Activated B cell treated with CpG ODN at 0.5 μM for 24 hours (primary cell): ENCODE results near the gene RASGEF1C. TPM values are rescaled to one million over a fixed set of nuclear protein-coding genes. Genes with fewer than 3 reads are reported as not detected.
"Not testable (repeated sequence)": the region's sequence is repeated elsewhere in the genome, so short reads cannot be mapped to it uniquely, and the experiment has no call there.

ENCODE experiments used
- ATAC-seq: fragments of 200-7000 bp; cut with Tn5 transposase; one replicate; pipeline ENCODE4 v1.10.0; 2021; ENCODE audit warnings: low read depth, mild to moderate bottlenecking, moderate library complexity
- CTCF ChIA-PET: fragments of 350-600 bp; sonication (Branson Sonifier 250); formaldehyde crosslinking; loops from one replicate; lab custom pipeline; 2021; ENCODE audit warnings: antibody characterized with exemption; lab: Charles Lee
- POLR2A ChIA-PET: fragments of 350-600 bp; sonication (Branson Sonifier 250); formaldehyde crosslinking; loops from one replicate; lab custom pipeline; 2021; ENCODE audit warnings: antibody characterized with exemption; lab: Charles Lee
- DNase-seq: peaks from one replicate; pipeline ENCODE4 v3.0.0; 2022
- H3K27ac Mint-ChIP-seq: one replicate; pipeline ENCODE4 v1.8.0; 2020; ENCODE audit warnings: mixed read lengths
- H3K27me3 Mint-ChIP-seq: one replicate; pipeline ENCODE4 v1.8.0; 2021; ENCODE audit warnings: mixed read lengths
- H3K36me3 Mint-ChIP-seq: one replicate; pipeline ENCODE4 v1.8.0; 2021; ENCODE audit warnings: low read depth, mixed read lengths
- H3K4me1 Mint-ChIP-seq: one replicate; pipeline ENCODE4 v1.8.0; 2021; ENCODE audit warnings: mixed read lengths
- H3K4me3 Mint-ChIP-seq: one replicate; pipeline ENCODE4 v1.8.0; 2020; ENCODE audit warnings: mild to moderate bottlenecking, mixed read lengths
- H3K9me3 Mint-ChIP-seq: one replicate; pipeline ENCODE4 v1.8.0; 2020; ENCODE audit warnings: mixed read lengths
- CTCF ChIP-seq: fragments of 200-600 bp; IDR thresholded peaks from one replicate; pipeline ENCODE4 v1.8.0; 2022; ENCODE audit warnings: antibody characterized with exemption, mild to moderate bottlenecking
- intact Hi-C: fragments of 100-400 bp; cut with micrococcal nuclease; formaldehyde crosslinking; loops from one replicate; pipeline ENCODE4 v1.15.1; 2024
- total RNA-seq: library from RNA; stranded (reverse); gene quantifications from 2 replicates; pipeline ENCODE4 v1.2.3, GENCODE V29; 2022

Gene RASGEF1C
- total RNA-seq, 1 donor from 2014 or later, result not detected

- intact Hi-C loops, result no loop called here
- Mint-ChIP-seq H3K27ac (no peak overlapping the region), H3K36me3 (no peaks in the 10 kb centered on the region), H3K4me1 (no peaks in the 10 kb centered on the region), H3K9me3 (no peaks in the 10 kb centered on the region), H3K4me3 (no peak overlapping the region), H3K27me3 (peaks cover 2% of the 10 kb centered on the region)
- ChIA-PET CTCF (no interaction called here), POLR2A (no interaction called here)
- no peak for TF ChIP-seq CTCF
- peak; percentile 27 for DNase-seq
- ATAC-seq, result peak; percentile 31
These were observed 82.0 kb downstream of the RASGEF1C start for GRCh38 chr5:180126716-180127681.

GRCh38 chr5:180126156-180126555 lies 82.9 kb downstream of the RASGEF1C start:
- H3K27ac Mint-ChIP-seq, H3K4me3 Mint-ChIP-seq, H3K36me3 Mint-ChIP-seq, H3K9me3 Mint-ChIP-seq, POLR2A ChIA-PET, H3K27me3 Mint-ChIP-seq, ATAC-seq, intact Hi-C loops, H3K4me1 Mint-ChIP-seq, DNase-seq: not testable (repeated sequence)
- CTCF ChIA-PET, result interaction anchor here (2.1 kb wide), 1 partner anchor 202 kb away, joined by 8 read pairs; no protein-coding TSS in a partner anchor

GRCh38 chr5:180124662-180125061 lies 84.3 kb downstream of the RASGEF1C start:
- H3K27ac Mint-ChIP-seq, ATAC-seq, H3K36me3 Mint-ChIP-seq, POLR2A ChIA-PET, intact Hi-C loops, DNase-seq, H3K9me3 Mint-ChIP-seq, H3K4me1 Mint-ChIP-seq, H3K27me3 Mint-ChIP-seq, H3K4me3 Mint-ChIP-seq: not testable (repeated sequence)
- CTCF ChIA-PET, result interaction anchor here (1.3 to 2.1 kb wide), 2 partner anchors 191 to 204 kb away, joined by 3 to 8 read pairs; no protein-coding TSS in a partner anchor

- ATAC-seq, result no peak
- Mint-ChIP-seq H3K27me3 (peaks cover 2% of the 10 kb centered on the region), H3K27ac (no peak overlapping the region), H3K4me1 (no peaks in the 10 kb centered on the region), H3K36me3 (no peaks in the 10 kb centered on the region), H3K4me3 (no peak overlapping the region), H3K9me3 (no peaks in the 10 kb centered on the region)
- TF ChIP-seq CTCF, result no peak
- POLR2A ChIA-PET, result no interaction called here
- no peak for DNase-seq
- CTCF ChIA-PET, result no interaction called here
- intact Hi-C loops, result no loop called here
These were observed 86.1 kb downstream of the RASGEF1C start for GRCh38 chr5:180122875-180123274.

- ChIA-PET POLR2A (no interaction called here), CTCF (no interaction called here)
- peaks cover 2% of the 10 kb centered on the region for H3K27me3 Mint-ChIP-seq
- TF ChIP-seq CTCF, result no peak
- intact Hi-C loops, result no loop called here
- no peaks in the 10 kb centered on the region for H3K9me3 Mint-ChIP-seq
- H3K27ac Mint-ChIP-seq, result no peak overlapping the region
- DNase-seq (no peak), ATAC-seq (no peak)
- no peak overlapping the region for H3K4me3 Mint-ChIP-seq
- no peaks in the 10 kb centered on the region for H3K36me3 Mint-ChIP-seq
- no peaks in the 10 kb centered on the region for H3K4me1 Mint-ChIP-seq
These were observed 87.1 kb downstream of the RASGEF1C start for GRCh38 chr5:180121826-180122413.
